IMR-90 (cell line): Measurements from ENCODE around the gene MYO5A. TPM values are rescaled to one million over a fixed set of nuclear protein-coding genes. Genes with fewer than 3 reads are reported as not detected.

Experiments used
- ATAC-seq: fragments of 200-7000 bp; cut with Tn5 transposase; 2 replicates; pipeline ENCODE4 v1.9.1; 2020; ENCODE audit warnings: low read depth, mild to moderate bottlenecking, moderate library complexity
- BruUV-seq: library from RNA; stranded (reverse); fragments of 400-500 nt; replicated peaks from 2 replicates; lab custom pipeline; 2021; lab: Mats Ljungman, UMichigan
- CTCF ChIA-PET: fragments of 300-600 bp; formaldehyde crosslinking; extraction: SDS; loops from one replicate; lab custom pipeline; 2021; ENCODE audit warnings: antibody characterized with exemption; lab: Yijun Ruan, JAX
- POLR2A ChIA-PET: fragments of 300-600 bp; sonication (Branson Sonifier 250); formaldehyde crosslinking; loops from one replicate; lab custom pipeline; 2022; ENCODE audit warnings: antibody characterized with exemption; ENCODE audit not compliant: unreplicated experiment; lab: Charles Lee
- DNase-seq: peaks from one replicate; pipeline ENCODE4 v3.0.0; 2013
- H2AFZ ChIP-seq: replicated peaks from 2 replicates; pipeline ENCODE3; 2013; ENCODE audit warnings: low read length, mild to moderate bottlenecking; ENCODE audit not compliant: poor library complexity
- H2AK5ac ChIP-seq: 2 replicates; pipeline ENCODE4 v1.6.1; 2013; ENCODE audit warnings: low read depth, low read length, inconsistent platforms
- H2AK9ac ChIP-seq: replicated peaks from 2 replicates; pipeline ENCODE3; 2013; ENCODE audit warnings: mild to moderate bottlenecking, low read depth, low read length, moderate library complexity; ENCODE audit not compliant: poor library complexity
- H2BK120ac ChIP-seq: 2 replicates; pipeline ENCODE4 v1.6.1; 2013; ENCODE audit warnings: low read depth, low read length, inconsistent platforms
- H2BK15ac ChIP-seq: 3 replicates; pipeline ENCODE4 v1.6.1; 2013; ENCODE audit warnings: low read depth, low read length, inconsistent platforms
- H2BK20ac ChIP-seq: 2 replicates; pipeline ENCODE4 v1.6.1; 2013; ENCODE audit warnings: low read depth, mild to moderate bottlenecking, inconsistent platforms, low read length, moderate library complexity
- H2BK5ac ChIP-seq: 2 replicates; pipeline ENCODE4 v1.6.1; 2013; ENCODE audit warnings: mild to moderate bottlenecking, low read depth, low read length, inconsistent platforms; ENCODE audit not compliant: poor library complexity, severe bottlenecking
- H3K14ac ChIP-seq: replicated peaks from 2 replicates; pipeline ENCODE4 v1.6.1; 2013; ENCODE audit warnings: low read depth, low read length, inconsistent platforms
- H3K18ac ChIP-seq: 2 replicates; pipeline ENCODE4 v1.6.1; 2013; ENCODE audit warnings: low read depth, low read length, control low read depth
- H3K23ac ChIP-seq: 2 replicates; pipeline ENCODE4 v1.6.1; 2013; ENCODE audit warnings: low read depth, low read length, inconsistent platforms
- H3K27ac ChIP-seq: 2 replicates; pipeline ENCODE4 v1.5.1; 2013; ENCODE audit warnings: mild to moderate bottlenecking, control low read depth, low read length; ENCODE audit not compliant: insufficient read depth
- H3K27me3 ChIP-seq: 2 replicates; pipeline ENCODE4 v1.6.1; 2013; ENCODE audit warnings: low read length; ENCODE audit not compliant: control insufficient read depth, insufficient read depth
- H3K36me3 ChIP-seq: 2 replicates; pipeline ENCODE4 v1.6.1; 2013; ENCODE audit warnings: low read length, mixed read lengths; ENCODE audit not compliant: control insufficient read depth, insufficient read depth
- H3K4ac ChIP-seq: 2 replicates; pipeline ENCODE4 v1.6.1; 2013; ENCODE audit warnings: low read depth, low read length, inconsistent platforms
- H3K4me1 ChIP-seq: 2 replicates; pipeline ENCODE4 v1.6.1; 2013; ENCODE audit warnings: low read length, mixed read lengths; ENCODE audit not compliant: control insufficient read depth, insufficient read depth
- H3K4me2 ChIP-seq: 2 replicates; pipeline ENCODE4 v1.6.1; 2013; ENCODE audit warnings: low read depth, mild to moderate bottlenecking, control low read depth, low read length, moderate library complexity
- H3K4me3 ChIP-seq: 2 replicates; pipeline ENCODE4 v1.5.1; 2013; ENCODE audit warnings: low read depth, mild to moderate bottlenecking, control low read depth, low read length, moderate library complexity; ENCODE audit not compliant: insufficient read depth
- H3K56ac ChIP-seq: 2 replicates; pipeline ENCODE4 v1.6.1; 2013; ENCODE audit warnings: low read length, inconsistent platforms; ENCODE audit not compliant: insufficient read depth; ENCODE audit errors: extremely low read depth
- H3K79me1 ChIP-seq, 2 experiments: 2 replicates each; pipeline ENCODE4 v1.6.1; 2013; ENCODE audit warnings: low read length in 2 of 2, inconsistent platforms in 1 of 2, low read depth in 1 of 2
- H3K9ac ChIP-seq: 2 replicates; pipeline ENCODE4 v1.6.1; 2013; ENCODE audit warnings: low read depth, low read length, control low read depth
- H3K9me1 ChIP-seq: 2 replicates; pipeline ENCODE4 v1.6.1; 2013; ENCODE audit warnings: low read length, inconsistent platforms; ENCODE audit not compliant: insufficient read depth
- H3K9me3 ChIP-seq: 2 replicates; pipeline ENCODE4 v1.6.1; 2013; ENCODE audit warnings: low read length; ENCODE audit not compliant: control insufficient read depth, insufficient read depth
- H4K20me1 ChIP-seq: 2 replicates; pipeline ENCODE4 v1.6.1; 2013; ENCODE audit warnings: low read length, inconsistent platforms; ENCODE audit not compliant: insufficient read depth
- H4K5ac ChIP-seq: 2 replicates; pipeline ENCODE4 v1.6.1; 2013; ENCODE audit warnings: mild to moderate bottlenecking, low read depth, low read length, control low read depth
- H4K8ac ChIP-seq, 2 experiments: 2 replicates each; pipeline ENCODE4 v1.6.1; 2013; ENCODE audit warnings: low read depth in 2 of 2, low read length in 2 of 2, control low read depth in 1 of 2, inconsistent platforms in 1 of 2
- H4K91ac ChIP-seq: 2 replicates; pipeline ENCODE4 v1.6.1; 2013; ENCODE audit warnings: low read depth, low read length, inconsistent platforms; ENCODE audit not compliant: insufficient read depth
- CTCF ChIP-seq: conservative IDR thresholded peaks from 2 replicates; pipeline ENCODE4 v1.5.1; 2012; ENCODE audit warnings: mild to moderate bottlenecking, low read depth, low read length, improper control_type of control experiment
- FOS ChIP-seq: fragments of 150-350 bp; IDR thresholded peaks from 2 replicates; pipeline ENCODE4 v1.6.1; 2016; ENCODE audit warnings: low read depth, low read length
- MAZ ChIP-seq: IDR thresholded peaks from 2 replicates; pipeline ENCODE4 v1.6.1; 2012; ENCODE audit warnings: low read depth, mild to moderate bottlenecking, low read length, improper control_type of control experiment, moderate library complexity, borderline replicate concordance
- MXI1 ChIP-seq: IDR thresholded peaks from 2 replicates; pipeline ENCODE4 v1.6.1; 2012; ENCODE audit warnings: low read depth, mild to moderate bottlenecking, low read length, moderate library complexity, borderline replicate concordance
- NFE2L2 ChIP-seq: fragments of 150-350 bp; IDR thresholded peaks from 2 replicates; pipeline ENCODE4 v1.6.1; 2016; ENCODE audit warnings: low read depth, mild to moderate bottlenecking, low read length
- POLR2A ChIP-seq: IDR thresholded peaks from 2 replicates; pipeline ENCODE4 v1.6.1; 2012; ENCODE audit warnings: mild to moderate bottlenecking, low read depth, low read length
- RAD21 ChIP-seq: IDR thresholded peaks from 2 replicates; pipeline ENCODE4 v1.6.1; 2012; ENCODE audit warnings: low read length, improper control_type of control experiment
- RFX5 ChIP-seq: IDR thresholded peaks from 2 replicates; pipeline ENCODE4 v1.8.0; 2012; ENCODE audit warnings: low read depth, mild to moderate bottlenecking, low read length, moderate library complexity
- SMC3 ChIP-seq: fragments of 150-350 bp; IDR thresholded peaks from 2 replicates; pipeline ENCODE4 v1.6.1; 2016; ENCODE audit warnings: low read depth, mild to moderate bottlenecking, antibody characterized with exemption, low read length, moderate library complexity
- USF2 ChIP-seq: fragments of 150-350 bp; IDR thresholded peaks from 2 replicates; pipeline ENCODE4 v1.6.1; 2017; ENCODE audit warnings: mild to moderate bottlenecking, antibody characterized with exemption, low read length, low read depth
- WGBS, 2 experiments: methylation state at CpG; one replicate each; pipeline versions ENCODE4 v1.1.5 to v1.1.7; 2013; ENCODE audit warnings: missing lambda C conversion rate in 2 of 2; ENCODE audit not compliant: insufficient read length in 1 of 2; ENCODE audit errors: extremely low coverage in 2 of 2; 5-methylcytosine and 5-hydroxymethylcytosine counted together
- dilution Hi-C: fragments of 300-500 bp; cut with HindIII; formaldehyde crosslinking; loops from one replicate; pipeline ENCODE4 v1.14.3; 2018; ENCODE audit warnings: low sequenced_read_pairs; ENCODE audit not compliant: unreplicated experiment
- in situ Hi-C: fragments of 300-500 bp; cut with MboI; formaldehyde crosslinking; loops from 3 replicates; pipeline ENCODE4 v1.14.3; 2019; ENCODE audit warnings: low sequenced_read_pairs, inconsistent platforms, mixed read lengths
- intact Hi-C: fragments of 100-400 bp; cut with micrococcal nuclease; formaldehyde crosslinking; loops from 2 replicates; pipeline ENCODE4 v1.10.0; 2022
- polyA plus RNA-seq, 3 experiments: library from polyadenylated mRNA; depleted of rRNA; stranded (reverse); fragments of >200 nt; gene quantifications; 2 replicates each; pipeline ENCODE4 v1.2.3, GENCODE V29; 2012; ENCODE audit warnings: low replicate concordance in 1 of 3
- total RNA-seq: library from RNA; depleted of rRNA; stranded (reverse); fragments of >200 nt; gene quantifications from 2 replicates; pipeline ENCODE4 v1.2.3, GENCODE V29; 2012
- TF ChIP-seq, protein P1 (sequence below): fragments of 150-350 bp; IDR thresholded peaks from 2 replicates; pipeline ENCODE4 v1.6.1; 2016; ENCODE audit warnings: low read depth, mild to moderate bottlenecking, low read length, moderate library complexity, borderline replicate concordance

Gene MYO5A
- total and polyA plus RNA-seq, 2 of the 4 experiments (the other 2 are of a cell fraction): 19.4 to 69.2 TPM

GRCh38 chr15:52290800-52291199 lies 237.9 kb downstream of the MYO5A start:
- no TSS peak for BruUV-seq
- TF ChIP-seq RAD21 (no peak), USF2 (no peak), FOS (no peak), CTCF (no peak), POLR2A (no peak), NFE2L2 (no peak), MAZ (no peak), RFX5 (no peak), SMC3 (no peak), MXI1 (no peak)
- TF ChIP-seq, protein P1, sequence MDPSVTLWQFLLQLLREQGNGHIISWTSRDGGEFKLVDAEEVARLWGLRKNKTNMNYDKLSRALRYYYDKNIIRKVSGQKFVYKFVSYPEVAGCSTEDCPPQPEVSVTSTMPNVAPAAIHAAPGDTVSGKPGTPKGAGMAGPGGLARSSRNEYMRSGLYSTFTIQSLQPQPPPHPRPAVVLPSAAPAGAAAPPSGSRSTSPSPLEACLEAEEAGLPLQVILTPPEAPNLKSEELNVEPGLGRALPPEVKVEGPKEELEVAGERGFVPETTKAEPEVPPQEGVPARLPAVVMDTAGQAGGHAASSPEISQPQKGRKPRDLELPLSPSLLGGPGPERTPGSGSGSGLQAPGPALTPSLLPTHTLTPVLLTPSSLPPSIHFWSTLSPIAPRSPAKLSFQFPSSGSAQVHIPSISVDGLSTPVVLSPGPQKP: no peak
- Histone ChIP-seq H2AFZ (no peak overlapping the region), H3K23ac (no peak overlapping the region), H3K4me1 (peaks cover 8% of the 10 kb centered on the region), H2BK120ac (no peak overlapping the region), H3K4me2 (no peak overlapping the region), H3K56ac (no peak overlapping the region), H3K36me3 (no peaks in the 10 kb centered on the region), H4K91ac (no peak overlapping the region), H3K14ac (no peak overlapping the region), H2AK5ac (no peak overlapping the region), H4K5ac (no peak overlapping the region), H3K4ac (no peak overlapping the region), H3K27ac (no peak overlapping the region), H3K27me3 (peaks cover 40% of the 10 kb centered on the region), H3K4me3 (no peak overlapping the region), H3K9me3 (no peaks in the 10 kb centered on the region), H4K8ac (no peak overlapping the region), H3K9ac (no peak overlapping the region), H2BK20ac (no peak overlapping the region), H4K20me1 (no peaks in the 10 kb centered on the region), H3K9me1 (peaks cover 5% of the 10 kb centered on the region; the same call in 1 of the 2 replicates), H3K79me1 (no peaks in the 10 kb centered on the region), H2BK5ac (no peak overlapping the region), H3K18ac (no peak overlapping the region), H2BK15ac (no peak overlapping the region), H2AK9ac (no peak overlapping the region)
- intact Hi-C loops: no loop called here
- dilution Hi-C loops: no loop called here
- no peak for DNase-seq
- in situ Hi-C loops: no loop called here
- ATAC-seq: no peak
- CTCF ChIA-PET: no interaction called here
- WGBS, 2 experiments: no CpG with 5 or more reads among the region's 3 CpGs
- POLR2A ChIA-PET: no interaction called here
